Glutamatergic neuron (in vitro differentiated cells): ENCODE data around the gene AGBL3. TPM values are rescaled to one million over a fixed set of nuclear protein-coding genes. Genes with fewer than 3 reads are reported as not detected.

Experiments
- DNase-seq: peaks from one replicate; pipeline ENCODE4 v3.0.0; 2022
- H3K27ac Mint-ChIP-seq: one replicate; pipeline ENCODE4 v1.8.0; 2020; ENCODE audit warnings: mild to moderate bottlenecking, mixed read lengths, inconsistent platforms; ENCODE audit not compliant: unreplicated experiment
- H3K27me3 Mint-ChIP-seq: one replicate; pipeline ENCODE4 v1.8.0; 2020; ENCODE audit warnings: mild to moderate bottlenecking, moderate library complexity, mixed read lengths, inconsistent platforms; ENCODE audit not compliant: unreplicated experiment
- H3K36me3 Mint-ChIP-seq: one replicate; pipeline ENCODE4 v1.8.0; 2020; ENCODE audit warnings: mild to moderate bottlenecking, mixed read lengths, inconsistent platforms; ENCODE audit not compliant: unreplicated experiment
- H3K4me1 Mint-ChIP-seq: one replicate; pipeline ENCODE4 v1.8.0; 2020; ENCODE audit warnings: mild to moderate bottlenecking, low read depth, mixed read lengths, inconsistent platforms; ENCODE audit not compliant: unreplicated experiment
- H3K4me3 Mint-ChIP-seq: one replicate; pipeline ENCODE4 v1.8.0; 2020; ENCODE audit warnings: mild to moderate bottlenecking, mixed read lengths, inconsistent platforms; ENCODE audit not compliant: unreplicated experiment
- H3K9me3 Mint-ChIP-seq: one replicate; pipeline ENCODE4 v1.8.0; 2020; ENCODE audit warnings: mild to moderate bottlenecking, moderate library complexity, mixed read lengths, inconsistent platforms; ENCODE audit not compliant: unreplicated experiment
- long read RNA-seq: library from polyadenylated mRNA; unstranded; transcript quantifications from one replicate; pipeline ENCODE4 v2.0.0, GENCODE V29; 2020; ENCODE audit not compliant: unreplicated experiment
- total RNA-seq: library from RNA; stranded (reverse); fragmentation: NEBNext Ultra II Directional; extraction: Animal tissue kit (Norgen Biotek cat#: 25700); gene quantifications from one replicate; pipeline ENCODE4 v1.2.1, GENCODE V29; 2021; ENCODE audit not compliant: unreplicated experiment
- TF ChIP-seq, protein P1 (sequence below): fragments of 200-600 bp; sonication (generic); IDR thresholded peaks from one replicate; pipeline ENCODE4 v1.5.0; 2021; ENCODE audit not compliant: partially characterized antibody, unreplicated experiment

Gene AGBL3
- 2.3 TPM for total RNA-seq
- long read RNA-seq, partial matches to known transcripts: 0 of 4 reads
- long read RNA-seq, other reads (novel, unspliced or antisense): 4 of 4 reads

DNA sequence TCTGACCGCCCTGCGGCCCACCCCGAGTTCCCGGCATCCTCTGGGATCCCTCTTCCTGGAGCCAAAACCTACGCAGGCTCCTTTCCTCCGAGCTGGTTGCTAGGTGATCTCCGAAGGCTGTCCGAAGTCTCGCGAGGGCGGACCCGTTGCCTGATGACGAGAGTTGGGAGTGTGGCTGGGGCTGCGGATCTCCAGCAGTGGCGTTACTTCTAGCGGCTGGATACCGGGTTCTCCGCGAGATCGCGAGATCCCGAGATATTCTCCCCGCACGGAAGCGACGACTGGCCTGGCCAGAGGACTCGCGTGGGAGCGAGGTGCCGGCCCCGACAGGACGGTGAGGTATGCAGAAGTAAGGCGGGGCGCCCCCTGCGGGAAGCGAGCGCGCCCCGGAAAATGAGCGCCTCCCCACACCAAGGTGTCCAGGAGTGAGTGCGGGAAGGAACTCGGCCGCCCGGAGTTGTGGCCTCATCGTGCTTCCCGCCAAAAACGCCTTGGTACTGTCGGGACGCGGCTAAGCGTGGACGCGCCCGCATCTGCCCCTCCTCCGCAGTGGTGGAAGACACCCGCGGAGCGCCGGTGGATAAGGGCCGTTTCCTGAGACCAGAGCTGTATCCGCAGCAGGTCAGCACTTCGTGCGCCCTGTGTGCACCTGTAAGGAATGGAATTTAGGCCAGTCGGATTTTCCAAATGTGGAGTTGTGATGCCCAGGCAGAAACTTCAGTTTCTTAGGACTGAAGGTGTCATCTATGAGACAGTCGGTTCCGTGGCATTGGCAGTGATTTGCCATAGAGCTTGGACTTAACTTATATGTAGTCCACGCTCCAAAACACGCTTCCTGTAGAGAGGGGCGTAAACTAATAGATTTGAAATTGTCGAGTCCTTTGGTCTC is at the start of gene AGBL3:
Gene AGBL3, plus strand, starts transcription at position 146 of the 889 bp plus-strand sequence. CDS start 1,426 bp downstream, outside the sequence.
- peak within 1 kb of the TSS; percentile 96 for H3K4me3 Mint-ChIP-seq
- H3K9me3 Mint-ChIP-seq: peaks cover 2% of the 10 kb centered on the region
- H3K27me3 Mint-ChIP-seq: peaks cover 2% of the 10 kb centered on the region
- H3K36me3 Mint-ChIP-seq: no peaks in the 10 kb centered on the region
- no peaks in the 10 kb centered on the region for H3K4me1 Mint-ChIP-seq
- peak within 1 kb of the TSS; percentile 92 for H3K27ac Mint-ChIP-seq
- peak; percentile 98 for DNase-seq
- TF ChIP-seq, protein P1, sequence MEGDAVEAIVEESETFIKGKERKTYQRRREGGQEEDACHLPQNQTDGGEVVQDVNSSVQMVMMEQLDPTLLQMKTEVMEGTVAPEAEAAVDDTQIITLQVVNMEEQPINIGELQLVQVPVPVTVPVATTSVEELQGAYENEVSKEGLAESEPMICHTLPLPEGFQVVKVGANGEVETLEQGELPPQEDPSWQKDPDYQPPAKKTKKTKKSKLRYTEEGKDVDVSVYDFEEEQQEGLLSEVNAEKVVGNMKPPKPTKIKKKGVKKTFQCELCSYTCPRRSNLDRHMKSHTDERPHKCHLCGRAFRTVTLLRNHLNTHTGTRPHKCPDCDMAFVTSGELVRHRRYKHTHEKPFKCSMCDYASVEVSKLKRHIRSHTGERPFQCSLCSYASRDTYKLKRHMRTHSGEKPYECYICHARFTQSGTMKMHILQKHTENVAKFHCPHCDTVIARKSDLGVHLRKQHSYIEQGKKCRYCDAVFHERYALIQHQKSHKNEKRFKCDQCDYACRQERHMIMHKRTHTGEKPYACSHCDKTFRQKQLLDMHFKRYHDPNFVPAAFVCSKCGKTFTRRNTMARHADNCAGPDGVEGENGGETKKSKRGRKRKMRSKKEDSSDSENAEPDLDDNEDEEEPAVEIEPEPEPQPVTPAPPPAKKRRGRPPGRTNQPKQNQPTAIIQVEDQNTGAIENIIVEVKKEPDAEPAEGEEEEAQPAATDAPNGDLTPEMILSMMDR: peak; percentile 43

DNA sequence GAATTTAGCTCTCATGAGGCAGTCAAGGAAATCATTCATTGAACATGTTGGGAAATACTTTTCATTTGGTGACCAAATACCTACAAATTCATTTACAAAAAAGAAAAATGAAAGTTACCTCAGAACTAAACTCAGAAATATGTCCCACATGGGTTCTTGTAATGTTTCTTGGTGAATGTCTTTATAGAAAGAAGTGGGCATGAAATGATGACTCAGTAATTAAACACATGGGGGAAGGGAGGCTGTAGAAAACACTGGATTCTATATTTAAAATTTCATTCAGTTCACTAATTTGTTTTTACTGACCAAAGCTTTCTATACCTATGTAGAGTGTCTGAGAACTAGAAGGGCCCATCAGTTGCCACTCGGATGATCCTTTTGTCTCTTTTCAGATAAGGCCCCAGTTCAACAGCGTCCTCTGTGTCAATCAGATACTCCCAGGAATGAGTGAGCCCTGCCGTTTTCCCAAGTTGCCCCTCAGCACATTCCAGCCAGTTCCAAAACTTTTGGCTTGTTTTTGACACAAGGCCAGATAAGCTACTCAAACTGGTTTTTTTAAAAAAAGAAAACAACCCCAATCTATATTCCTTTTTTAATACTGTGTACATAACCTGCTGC is 49.3 kb upstream of the AGBL3 start:
- peaks cover 7% of the 10 kb centered on the region for H3K4me1 Mint-ChIP-seq
- TF ChIP-seq, protein P1: no peak
- no peak overlapping the region for H3K27ac Mint-ChIP-seq
- H3K36me3 Mint-ChIP-seq: peaks cover 4% of the 10 kb centered on the region
- peaks cover 3% of the 10 kb centered on the region for H3K9me3 Mint-ChIP-seq
- H3K4me3 Mint-ChIP-seq: no peak overlapping the region
- no peak for DNase-seq
- H3K27me3 Mint-ChIP-seq: no peaks in the 10 kb centered on the region

DNA sequence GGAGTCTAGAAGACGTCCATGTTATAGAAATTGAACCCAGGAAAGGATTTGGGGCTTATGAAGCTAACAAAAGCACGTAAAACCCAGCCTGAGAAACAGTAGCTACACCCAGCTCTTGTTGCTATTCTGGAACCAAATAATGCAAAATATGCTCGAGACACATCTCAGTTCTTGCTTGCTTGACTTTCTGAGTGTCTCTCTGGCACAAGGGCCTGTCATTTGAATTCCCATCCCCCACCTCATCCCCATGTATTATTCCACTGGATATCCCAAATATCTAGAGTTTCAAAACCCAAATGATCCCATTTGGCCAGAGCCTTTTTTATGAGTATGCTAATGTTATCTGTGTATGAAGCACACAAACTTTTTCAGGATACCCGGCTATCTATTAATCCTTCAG is 48.2 kb upstream of the AGBL3 start:
- TF ChIP-seq, protein P1: no peak
- no peak for DNase-seq
- no peak overlapping the region for H3K4me3 Mint-ChIP-seq
- no peaks in the 10 kb centered on the region for H3K9me3 Mint-ChIP-seq
- no peaks in the 10 kb centered on the region for H3K36me3 Mint-ChIP-seq
- H3K27me3 Mint-ChIP-seq: no peaks in the 10 kb centered on the region
- H3K4me1 Mint-ChIP-seq: peaks cover 5% of the 10 kb centered on the region
- no peak overlapping the region for H3K27ac Mint-ChIP-seq

DNA sequence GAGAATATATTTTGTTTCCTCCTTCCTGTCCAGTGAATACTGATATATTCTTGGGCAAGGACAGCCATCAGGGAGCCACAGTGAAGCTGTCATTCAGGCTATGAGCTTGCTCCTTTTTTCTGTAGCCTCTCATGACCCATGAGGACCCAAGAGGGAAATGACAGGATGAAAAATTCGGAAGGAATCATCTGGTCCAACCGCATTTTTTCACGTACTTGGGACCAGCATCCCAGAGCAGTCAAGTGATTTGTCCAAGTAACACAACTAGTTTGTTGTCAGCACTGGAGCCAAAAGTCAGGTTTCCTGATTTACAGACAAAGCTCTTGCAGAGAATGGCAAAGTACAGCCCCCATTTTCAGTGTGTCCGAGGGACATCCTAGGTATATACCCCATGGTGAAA is 47.2 kb upstream of the AGBL3 start:
- Mint-ChIP-seq H3K36me3 (no peaks in the 10 kb centered on the region), H3K4me1 (peaks cover 5% of the 10 kb centered on the region)
- DNase-seq: no peak

More for the DNA sequence above, 47.2 kb upstream of the AGBL3 start:
- Mint-ChIP-seq H3K27ac (no peak overlapping the region), H3K9me3 (no peaks in the 10 kb centered on the region), H3K27me3 (no peaks in the 10 kb centered on the region), H3K4me3 (no peak overlapping the region)
- TF ChIP-seq, protein P1: no peak
